EH (cell line): ENCODE measurements around the gene TMEM266.

Experiments
- DNase-seq: peaks from one replicate; pipeline ENCODE4 v3.0.0-alpha.2; 2015; ENCODE audit warnings: low read depth

Gene TMEM266

DNA sequence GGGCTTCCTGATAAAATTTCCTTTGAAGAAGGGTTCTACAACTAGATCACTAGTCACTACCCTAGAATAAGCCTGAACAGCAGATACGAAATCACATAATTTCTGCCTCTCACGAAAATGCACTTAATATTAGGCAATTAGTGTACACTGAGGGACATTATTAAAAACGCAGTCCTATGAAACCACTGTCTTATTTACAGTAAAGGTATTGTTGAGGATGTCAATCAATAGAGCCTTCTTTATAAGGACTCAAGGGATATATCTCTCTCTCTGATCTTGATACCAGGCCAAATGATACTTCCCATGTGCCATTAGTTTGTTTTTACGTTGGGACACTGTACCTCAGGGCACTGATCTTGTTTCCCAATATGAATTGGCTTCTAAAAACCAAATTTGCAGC lies 191.9 kb downstream of the TMEM266 start:
- DNase-seq, result no peak

GRCh38 chr15:76252249-76252648 lies 192.5 kb downstream of the TMEM266 start:
- no peak for DNase-seq

DNA sequence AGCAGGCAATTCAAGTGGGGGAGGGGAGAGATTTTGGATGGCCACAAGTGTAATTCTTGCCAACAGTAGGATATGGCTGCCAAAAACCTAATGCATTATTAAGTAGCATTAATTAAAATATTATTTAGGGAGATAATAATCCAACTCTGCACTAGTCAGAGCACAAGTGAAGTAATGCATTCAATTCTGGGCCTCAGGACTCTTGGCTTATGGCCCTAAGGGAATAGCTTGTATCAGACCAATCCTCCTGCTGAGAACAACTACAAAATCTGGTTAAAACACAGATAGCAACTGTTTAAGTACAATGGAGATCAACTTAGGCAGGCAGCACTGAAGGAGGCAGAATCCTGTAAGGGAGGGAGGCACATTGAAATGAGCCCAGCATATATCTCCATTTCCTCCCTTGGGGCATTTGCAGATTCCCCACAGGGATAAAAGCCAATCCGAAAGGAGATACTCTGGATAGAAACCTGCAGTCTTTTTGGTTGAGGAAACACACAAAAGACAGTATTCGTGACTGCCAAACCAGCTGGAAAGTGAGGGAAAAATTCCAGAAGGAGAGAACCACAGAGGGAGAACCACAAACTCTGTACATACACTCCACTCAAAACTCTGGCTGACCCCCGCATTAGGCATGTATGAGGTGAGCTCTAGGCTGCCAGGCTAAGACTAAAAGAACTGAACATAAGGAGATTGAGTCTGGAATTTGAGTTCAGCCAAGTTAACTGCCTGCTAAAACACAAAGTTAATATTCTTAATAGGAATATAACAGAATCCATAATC lies 194.1 kb downstream of the TMEM266 start:
- DNase-seq, result peak; percentile 13
